SJCRH30 (cell line): Measurements from ENCODE around the gene PCGF2. TPM values are rescaled to one million over a fixed set of nuclear protein-coding genes. Genes with fewer than 3 reads are reported as not detected.
A peak's percentile ranks its signal among the peaks of the same experiment; 100 is the strongest.

Experiments used
- DNase-seq, 2 experiments: peaks; one replicate each; pipeline ENCODE4 v3.0.0-alpha.2; 2015 to 2020
- H3K27ac ChIP-seq: fragments of 250-450 bp; sonication (Bioruptor Pico); 2 replicates; pipeline ENCODE4 v1.5.1; 2020; ENCODE audit warnings: mild to moderate bottlenecking, moderate library complexity
- H3K27me3 ChIP-seq: fragments of 250-450 bp; sonication (Bioruptor Pico); 2 replicates; pipeline ENCODE4 v1.5.1; 2020; ENCODE audit warnings: mild to moderate bottlenecking, moderate library complexity
- H3K36me3 ChIP-seq: fragments of 250-450 bp; sonication (Bioruptor Pico); 2 replicates; pipeline ENCODE4 v1.5.1; 2020; ENCODE audit warnings: mild to moderate bottlenecking, moderate library complexity
- H3K4me1 ChIP-seq: fragments of 250-450 bp; sonication (Bioruptor Pico); 2 replicates; pipeline ENCODE4 v1.5.1; 2020; ENCODE audit warnings: mild to moderate bottlenecking, moderate library complexity
- H3K4me3 ChIP-seq: fragments of 250-450 bp; sonication (Bioruptor Pico); 2 replicates; pipeline ENCODE4 v1.5.1; 2020; ENCODE audit warnings: mild to moderate bottlenecking, moderate library complexity
- H3K9me3 ChIP-seq: fragments of 250-450 bp; sonication (Bioruptor Pico); replicated peaks from 2 replicates; pipeline ENCODE4 v1.5.1; 2020; ENCODE audit warnings: mild to moderate bottlenecking, moderate library complexity
- total RNA-seq: library from RNA; depleted of rRNA; stranded (reverse); fragments of >200 nt; shearing (Covaris generic); gene quantifications from 2 replicates; pipeline ENCODE4 v1.2.3, GENCODE V29; 2014

The PCGF2 gene
- total RNA-seq, 1 experiment from 2014 or later = 13.8 TPM

- H3K4me3 ChIP-seq = 0 out of 2 replicates have a peak overlapping the region, but pooled peaks have one; percentile 10
- peak overlapping the region; percentile 65 for H3K27ac ChIP-seq
- no peaks in the 10 kb centered on the region for H3K27me3 ChIP-seq
- DNase-seq = peak; percentile 90 to 94
- H3K9me3 ChIP-seq = no peaks in the 10 kb centered on the region
- H3K36me3 ChIP-seq = peaks cover 6% of the 10 kb centered on the region; the same call in 1 of the 2 replicates
- H3K4me1 ChIP-seq = peaks cover 19% of the 10 kb centered on the region
Observed at GRCh38 chr17:38724337-38724988, 23.7 kb downstream of the PCGF2 start.

DNA sequence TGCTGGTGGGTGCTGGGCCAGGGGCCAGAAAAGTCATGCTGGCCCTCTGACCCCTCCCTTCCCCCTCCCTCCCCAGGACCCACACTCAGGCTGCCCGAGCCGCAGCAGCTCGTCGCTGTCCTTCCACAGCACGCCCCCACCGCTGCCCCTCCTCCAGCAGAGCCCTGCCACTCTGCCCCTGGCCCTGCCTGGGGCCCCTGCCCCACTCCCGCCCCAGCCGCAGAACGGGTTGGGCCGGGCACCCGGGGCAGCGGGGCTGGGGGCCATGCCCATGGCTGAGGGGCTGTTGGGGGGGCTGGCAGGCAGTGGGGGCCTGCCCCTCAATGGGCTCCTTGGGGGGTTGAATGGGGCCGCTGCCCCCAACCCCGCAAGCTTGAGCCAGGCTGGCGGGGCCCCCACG is 26.3 kb downstream of the PCGF2 start:
- Histone ChIP-seq H3K27me3 (no peaks in the 10 kb centered on the region), H3K9me3 (no peaks in the 10 kb centered on the region), H3K36me3 (peaks cover 6% of the 10 kb centered on the region; the same call in 1 of the 2 replicates), H3K4me3 (no peak overlapping the region), H3K4me1 (peaks cover 16% of the 10 kb centered on the region), H3K27ac (no peak overlapping the region)
- DNase-seq = no peak

DNA sequence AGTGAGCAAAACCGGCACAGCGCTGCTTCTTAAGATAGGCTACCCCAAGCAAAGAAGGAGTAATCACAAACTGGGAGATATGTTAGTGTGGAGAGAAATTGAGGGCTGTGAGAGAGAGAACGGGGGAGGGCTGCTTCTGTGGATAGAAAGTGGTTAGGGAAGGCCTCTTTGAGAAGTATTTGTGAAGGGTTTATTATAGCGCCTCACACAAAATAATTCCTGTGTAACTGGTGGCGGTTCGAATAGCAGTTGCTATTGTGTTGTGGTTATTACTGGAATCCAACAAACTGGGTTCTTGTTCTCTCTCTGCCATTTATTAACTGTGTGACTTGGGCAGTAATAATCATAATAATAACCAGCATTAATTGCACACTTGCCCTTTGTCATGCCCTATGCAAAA is 27.2 kb downstream of the PCGF2 start:
- Histone ChIP-seq H3K4me1 (peaks cover 16% of the 10 kb centered on the region), H3K4me3 (no peak overlapping the region), H3K27me3 (no peaks in the 10 kb centered on the region), H3K27ac (no peak overlapping the region), H3K9me3 (no peaks in the 10 kb centered on the region), H3K36me3 (peaks cover 6% of the 10 kb centered on the region; the same call in 1 of the 2 replicates)
- DNase-seq = no peak

DNA sequence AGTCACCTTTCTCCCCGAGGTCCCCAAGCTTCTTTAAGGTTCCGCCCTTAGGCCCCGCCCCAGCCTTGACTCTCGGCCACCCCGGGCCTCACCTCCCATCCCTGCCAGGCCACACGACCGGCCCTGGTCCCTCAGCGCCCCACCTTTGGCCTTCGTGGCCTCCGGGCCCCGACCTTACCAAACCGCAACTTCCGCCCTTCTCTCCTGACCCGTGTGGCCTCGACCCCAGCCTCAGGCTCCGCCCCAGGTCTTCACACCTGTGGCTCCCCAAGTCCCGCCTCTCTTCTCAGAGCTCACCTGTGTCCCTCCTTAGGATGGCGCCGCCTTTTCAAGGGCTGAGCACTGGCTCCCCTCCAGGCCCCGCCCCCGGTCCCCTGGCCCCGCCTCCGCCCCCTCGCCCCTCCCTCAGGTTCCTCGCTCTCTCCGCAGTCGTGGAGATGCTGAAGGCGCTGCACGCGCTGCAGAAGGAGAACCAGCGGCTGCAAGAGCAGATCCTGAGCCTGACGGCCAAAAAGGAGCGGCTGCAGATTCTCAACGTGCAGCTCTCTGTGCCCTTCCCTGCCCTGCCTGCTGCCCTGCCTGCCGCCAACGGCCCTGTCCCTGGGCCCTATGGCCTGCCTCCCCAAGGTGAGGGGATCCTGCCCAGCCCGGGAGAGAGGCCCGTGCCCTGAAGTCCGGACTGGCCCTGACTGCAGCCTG is 28.0 kb downstream of the PCGF2 start:
- H3K9me3 ChIP-seq = no peaks in the 10 kb centered on the region
- peaks cover 11% of the 10 kb centered on the region for H3K4me1 ChIP-seq
- H3K4me3 ChIP-seq = no peak overlapping the region
- no peak for DNase-seq
- H3K27me3 ChIP-seq = no peaks in the 10 kb centered on the region
- H3K36me3 ChIP-seq = peaks cover 9% of the 10 kb centered on the region; the same call in 1 of the 2 replicates
- no peak overlapping the region for H3K27ac ChIP-seq

- no peak for DNase-seq
- Histone ChIP-seq H3K4me1 (peaks cover 7% of the 10 kb centered on the region), H3K9me3 (no peaks in the 10 kb centered on the region), H3K36me3 (peaks cover 9% of the 10 kb centered on the region; the same call in 1 of the 2 replicates), H3K27ac (no peak overlapping the region), H3K27me3 (no peaks in the 10 kb centered on the region), H3K4me3 (no peak overlapping the region)
Observed at GRCh38 chr17:38719289-38719942, 28.7 kb downstream of the PCGF2 start.

GRCh38 chr17:38717139-38717745 is 30.9 kb downstream of the PCGF2 start:
- no peak overlapping the region for H3K4me3 ChIP-seq
- H3K27ac ChIP-seq = no peak overlapping the region
- DNase-seq = no peak
- no peaks in the 10 kb centered on the region; the same call in 1 of the 2 replicates for H3K4me1 ChIP-seq
- no peaks in the 10 kb centered on the region for H3K27me3 ChIP-seq
- H3K36me3 ChIP-seq = peaks cover 18% of the 10 kb centered on the region; the same call in 1 of the 2 replicates
- H3K9me3 ChIP-seq = no peaks in the 10 kb centered on the region

DNA sequence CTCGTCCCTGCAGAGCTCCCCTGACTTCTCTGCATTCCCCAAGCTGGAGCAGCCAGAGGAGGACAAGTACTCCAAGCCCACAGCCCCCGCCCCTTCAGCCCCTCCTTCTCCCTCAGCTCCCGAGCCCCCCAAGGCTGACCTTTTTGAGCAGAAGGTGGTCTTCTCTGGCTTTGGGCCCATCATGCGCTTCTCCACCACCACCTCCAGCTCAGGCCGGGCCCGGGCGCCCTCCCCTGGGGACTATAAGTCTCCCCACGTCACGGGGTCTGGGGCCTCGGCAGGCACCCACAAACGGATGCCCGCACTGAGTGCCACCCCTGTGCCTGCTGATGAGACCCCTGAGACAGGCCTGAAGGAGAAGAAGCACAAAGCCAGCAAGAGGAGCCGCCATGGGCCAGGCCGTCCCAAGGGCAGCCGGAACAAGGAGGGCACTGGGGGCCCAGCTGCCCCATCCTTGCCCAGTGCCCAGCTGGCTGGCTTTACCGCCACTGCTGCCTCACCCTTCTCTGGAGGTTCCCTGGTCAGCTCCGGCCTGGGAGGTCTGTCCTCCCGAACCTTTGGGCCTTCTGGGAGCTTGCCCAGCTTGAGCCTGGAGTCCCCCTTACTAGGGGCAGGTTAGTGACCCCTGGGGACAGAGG is 31.6 kb downstream of the PCGF2 start:
- Histone ChIP-seq H3K27me3 (no peaks in the 10 kb centered on the region), H3K36me3 (peaks cover 18% of the 10 kb centered on the region; the same call in 1 of the 2 replicates), H3K4me3 (no peak overlapping the region), H3K9me3 (no peaks in the 10 kb centered on the region), H3K4me1 (no peaks in the 10 kb centered on the region; the same call in 1 of the 2 replicates), H3K27ac (no peak overlapping the region)
- no peak for DNase-seq

DNA sequence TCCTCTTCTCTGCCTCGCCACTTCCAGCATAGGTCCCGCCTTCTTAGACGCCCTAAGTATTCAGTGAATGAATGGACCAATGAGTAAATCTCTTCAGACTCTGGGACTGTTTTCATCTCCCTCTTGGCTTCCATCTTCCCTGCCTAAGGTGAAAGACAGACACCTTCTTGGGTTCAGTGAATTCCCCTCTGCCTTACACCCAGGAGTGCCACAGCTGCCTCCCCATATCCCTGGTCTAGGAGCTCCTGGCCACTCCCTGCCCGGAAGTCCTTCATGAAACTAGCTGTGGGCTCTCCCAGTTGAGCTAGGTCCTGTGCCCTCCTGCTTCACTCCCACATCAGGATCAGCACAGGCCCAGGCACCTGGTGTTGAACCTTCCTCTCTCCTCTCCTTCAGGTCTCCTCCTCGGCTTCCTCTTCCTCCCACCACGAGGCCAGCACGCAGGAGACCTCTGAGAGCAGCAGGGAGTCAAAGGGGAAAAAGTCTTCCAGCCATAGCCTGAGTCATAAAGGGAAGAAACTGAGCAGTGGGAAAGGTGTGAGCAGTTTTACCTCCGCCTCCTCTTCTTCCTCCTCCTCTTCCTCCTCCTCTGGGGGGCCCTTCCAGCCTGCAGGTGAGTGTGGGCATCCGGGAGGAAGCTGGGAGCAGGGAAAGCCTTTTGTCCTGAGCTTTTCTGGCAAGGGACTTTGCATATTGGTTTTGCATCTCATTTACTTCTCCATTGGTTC is 32.8 kb downstream of the PCGF2 start:
- no peak for DNase-seq
- Histone ChIP-seq H3K27me3 (no peaks in the 10 kb centered on the region), H3K36me3 (peaks cover 12% of the 10 kb centered on the region; the same call in 1 of the 2 replicates), H3K9me3 (no peaks in the 10 kb centered on the region), H3K27ac (no peak overlapping the region), H3K4me1 (peaks cover 8% of the 10 kb centered on the region), H3K4me3 (no peak overlapping the region)

- Histone ChIP-seq H3K27ac (no peak overlapping the region), H3K27me3 (no peaks in the 10 kb centered on the region), H3K4me3 (no peak overlapping the region), H3K4me1 (peaks cover 22% of the 10 kb centered on the region), H3K36me3 (peaks cover 12% of the 10 kb centered on the region; the same call in 1 of the 2 replicates), H3K9me3 (no peaks in the 10 kb centered on the region)
- DNase-seq = no peak
Observed at GRCh38 chr17:38713456-38714075, 34.6 kb downstream of the PCGF2 start.

GRCh38 chr17:38712593-38712992 is 35.5 kb downstream of the PCGF2 start:
- Histone ChIP-seq H3K9me3 (no peaks in the 10 kb centered on the region), H3K4me3 (no peak overlapping the region), H3K27ac (no peak overlapping the region), H3K27me3 (no peaks in the 10 kb centered on the region), H3K4me1 (peaks cover 22% of the 10 kb centered on the region), H3K36me3 (peaks cover 12% of the 10 kb centered on the region; the same call in 1 of the 2 replicates)
- DNase-seq = no peak

GRCh38 chr17:38711792-38712571 is 36.2 kb downstream of the PCGF2 start:
- H3K36me3 ChIP-seq = peaks cover 12% of the 10 kb centered on the region; the same call in 1 of the 2 replicates

DNA sequence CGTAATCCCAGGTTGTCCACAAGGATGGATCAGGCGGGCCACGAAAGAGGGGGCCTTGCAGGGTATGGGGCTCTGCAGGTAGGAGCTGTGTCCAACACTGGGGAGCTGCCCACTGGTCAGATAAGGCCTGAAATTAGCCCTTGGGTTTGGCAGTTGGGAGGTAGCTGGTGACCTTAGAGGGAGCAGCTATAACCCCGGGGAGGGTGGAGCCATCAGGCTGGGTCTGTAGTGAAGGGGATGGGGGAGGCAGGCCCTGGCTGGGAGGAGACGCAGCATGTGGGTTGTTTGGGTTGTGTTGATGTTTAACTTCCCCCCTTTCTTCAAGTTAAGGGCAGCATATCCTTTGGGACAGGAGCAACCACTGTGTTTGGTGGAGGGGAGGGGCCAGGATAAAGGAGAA is 37.2 kb downstream of the PCGF2 start:
- H3K36me3 ChIP-seq = peaks cover 12% of the 10 kb centered on the region; the same call in 1 of the 2 replicates

More at GRCh38 chr17:38711792-38712571, 36.2 kb downstream of the PCGF2 start:
- Histone ChIP-seq H3K27ac (no peak overlapping the region), H3K4me3 (no peak overlapping the region), H3K9me3 (no peaks in the 10 kb centered on the region), H3K4me1 (peaks cover 22% of the 10 kb centered on the region), H3K27me3 (no peaks in the 10 kb centered on the region)
- no peak for DNase-seq

GRCh38 chr17:38710604-38710962 is 37.6 kb downstream of the PCGF2 start:
- DNase-seq = no peak
- H3K4me3 ChIP-seq = no peak overlapping the region
- H3K4me1 ChIP-seq = peaks cover 22% of the 10 kb centered on the region
- H3K36me3 ChIP-seq = peaks cover 11% of the 10 kb centered on the region; the same call in 1 of the 2 replicates
- H3K9me3 ChIP-seq = no peaks in the 10 kb centered on the region
- peak overlapping the region; percentile 31 for H3K27ac ChIP-seq
- no peaks in the 10 kb centered on the region for H3K27me3 ChIP-seq

More for the DNA sequence above, 37.2 kb downstream of the PCGF2 start:
- Histone ChIP-seq H3K9me3 (no peaks in the 10 kb centered on the region), H3K27me3 (no peaks in the 10 kb centered on the region), H3K4me3 (no peak overlapping the region), H3K4me1 (peaks cover 22% of the 10 kb centered on the region), H3K27ac (peak overlapping the region; percentile 31; the same call in 1 of the 2 replicates)
- no peak for DNase-seq
